Non-pigmented ciliary epithelial cell (primary cell): ENCODE results near the gene CALCA.

Experiments
- DNase-seq: peaks from one replicate; pipeline ENCODE4 v3.0.0-alpha.2; 2010; ENCODE audit warnings: low read depth

CALCA gene

GRCh38 chr11:14949437-14950147, 22.6 kb downstream of the CALCA start:
- DNase-seq, result no peak

GRCh38 chr11:14942745-14943144, 29.4 kb downstream of the CALCA start:
- DNase-seq, result no peak

- no peak for DNase-seq
Measured at GRCh38 chr11:14938936-14939335, 33.2 kb downstream of the CALCA start.

- no peak for DNase-seq
Measured at GRCh38 chr11:14934641-14935351, 37.4 kb downstream of the CALCA start.

GRCh38 chr11:14932447-14932846, 39.7 kb downstream of the CALCA start:
- no peak for DNase-seq

- DNase-seq, result no peak
Measured at GRCh38 chr11:14930369-14930768, 41.8 kb downstream of the CALCA start.

- DNase-seq, result no peak
Measured at GRCh38 chr11:14927146-14927545, 45.0 kb downstream of the CALCA start.

- DNase-seq, result no peak
Measured at GRCh38 chr11:14924318-14924717, 47.8 kb downstream of the CALCA start.
